ENCODE data around the gene IFNA2.
"Not testable (repeated sequence)": the region's sequence is repeated elsewhere in the genome, so short reads cannot be mapped to it uniquely, and the experiment has no call there.

Gene IFNA2

GRCh38 chr9:21385131-21385670 is at the start of gene IFNA2:
Gene IFNA2 (minus strand): TSS chr9:21385398. CDS start chr9:21385329, 69 bp downstream.
- Mint-ChIP-seq H3K27ac (no peak within 1 kb of the TSS), H3K4me1 (ENCODE audit: low read depth) (peaks cover 20% of the 10 kb centered on the region), H3K27me3 (peaks cover 50% of the 10 kb centered on the region), H3K4me3 (no peak within 1 kb of the TSS), H3K9me3 (no peaks in the 10 kb centered on the region), H3K36me3 (ENCODE audit: low read depth) (no peaks in the 10 kb centered on the region)

DNA sequence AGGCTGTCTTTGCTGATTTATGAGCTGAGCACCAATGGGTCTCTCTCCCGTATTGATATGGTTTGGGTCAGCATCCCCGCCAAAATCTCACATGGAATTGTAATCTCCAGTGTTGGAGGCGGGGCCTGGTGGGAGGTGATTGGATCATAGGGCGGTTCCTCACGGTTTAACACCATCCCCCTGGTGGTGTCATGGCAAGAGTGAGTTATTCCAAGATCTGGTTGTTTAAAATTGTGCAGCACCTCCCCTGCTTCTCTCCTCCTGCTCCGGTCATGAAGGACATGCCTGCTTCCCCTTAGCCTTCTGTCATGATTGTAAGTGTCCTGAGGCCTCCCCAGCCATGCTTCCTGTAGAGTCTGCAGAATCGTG is 49.8 kb upstream of the IFNA2 start:
- H3K27ac Mint-ChIP-seq; H3K4me3 Mint-ChIP-seq; H3K4me1 Mint-ChIP-seq (ENCODE audit: low read depth); H3K9me3 Mint-ChIP-seq; H3K36me3 Mint-ChIP-seq (ENCODE audit: low read depth): not testable (repeated sequence)
- H3K27me3 Mint-ChIP-seq: peaks cover 41% of the 10 kb centered on the region

DNA sequence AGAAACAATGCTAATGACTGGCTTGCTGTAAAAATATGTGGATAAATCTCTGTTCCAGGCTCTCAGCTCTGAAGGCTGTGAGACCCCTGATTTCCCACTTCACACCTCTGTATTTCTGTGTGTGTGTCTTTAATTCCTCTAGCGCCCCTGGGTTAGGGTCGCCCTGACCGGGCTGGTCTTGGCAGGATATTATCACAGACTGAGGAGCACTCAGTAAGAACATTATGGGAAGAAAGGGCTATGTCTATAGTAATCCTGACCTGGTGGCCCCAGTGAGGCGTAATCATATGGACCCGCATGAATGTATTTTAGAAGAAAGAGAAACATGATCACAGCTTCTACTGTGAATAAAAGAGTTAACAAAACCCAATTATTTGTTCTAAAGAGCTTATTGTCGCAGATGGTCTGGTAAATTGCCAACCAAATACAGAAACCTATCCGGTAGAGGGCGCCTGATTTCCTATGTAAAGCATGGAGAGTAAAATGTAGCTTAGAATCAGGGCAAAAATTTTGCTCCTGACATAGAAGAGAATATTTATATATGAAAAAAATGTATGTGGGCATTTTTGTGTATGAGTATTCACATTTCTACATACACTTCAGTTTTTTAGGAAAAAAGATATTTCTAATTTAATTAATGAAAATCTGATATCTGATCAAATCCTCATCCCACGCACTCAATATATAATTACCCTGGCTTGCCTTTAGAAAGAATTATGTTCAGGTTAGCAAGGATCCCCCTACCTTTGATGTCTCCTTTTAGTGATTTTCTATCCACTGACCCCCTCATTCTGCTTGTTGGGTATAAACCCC is 49.2 kb upstream of the IFNA2 start:
- H3K4me1 Mint-ChIP-seq (ENCODE audit: low read depth): no peaks in the 10 kb centered on the region
- H3K27ac Mint-ChIP-seq: no peak overlapping the region

DNA sequence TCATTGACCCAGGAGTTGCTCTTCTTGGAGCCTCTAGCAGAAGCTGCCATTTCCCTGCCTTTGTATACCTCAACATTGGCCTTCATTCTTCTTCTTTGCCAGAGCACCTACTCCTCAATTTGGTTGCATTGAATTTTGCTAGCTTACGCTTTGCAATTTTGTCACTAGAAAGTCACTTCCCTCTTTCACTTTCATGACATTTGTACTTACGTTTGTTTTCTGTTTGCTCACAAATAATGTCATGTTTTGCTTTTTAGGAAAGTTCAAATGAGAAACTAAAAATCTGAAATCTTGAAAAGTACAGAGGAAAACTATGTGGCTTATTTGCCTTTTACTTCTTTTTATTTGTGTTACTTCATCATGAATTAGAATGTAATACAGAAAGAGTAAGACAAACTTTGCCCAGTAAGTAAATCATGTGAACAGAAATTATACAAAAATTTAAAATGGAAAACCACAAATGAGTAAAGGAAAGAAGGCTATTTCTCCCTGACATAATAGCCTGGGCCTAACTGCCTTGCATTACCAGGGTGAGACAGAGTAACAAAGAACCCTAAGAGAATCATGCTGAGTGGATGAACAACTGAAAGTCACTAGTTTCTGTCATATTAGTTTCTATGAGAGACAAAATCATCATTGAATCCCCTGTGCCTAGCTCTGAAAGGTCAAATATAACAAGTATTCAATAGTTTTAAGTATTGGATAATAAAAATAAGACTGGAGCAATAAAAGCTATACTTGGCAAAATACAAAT is 47.7 kb upstream of the IFNA2 start:
- Mint-ChIP-seq H3K27ac (no peak overlapping the region), H3K4me3 (no peak overlapping the region), H3K27me3 (peaks cover 56% of the 10 kb centered on the region), H3K4me1 (ENCODE audit: low read depth) (no peaks in the 10 kb centered on the region), H3K36me3 (ENCODE audit: low read depth) (no peaks in the 10 kb centered on the region), H3K9me3 (no peaks in the 10 kb centered on the region)

More for the DNA sequence above, 49.2 kb upstream of the IFNA2 start:
- H3K36me3 Mint-ChIP-seq (ENCODE audit: low read depth): no peaks in the 10 kb centered on the region
- H3K4me3 Mint-ChIP-seq: no peak overlapping the region
- no peaks in the 10 kb centered on the region for H3K9me3 Mint-ChIP-seq
- peaks cover 44% of the 10 kb centered on the region for H3K27me3 Mint-ChIP-seq

DNA sequence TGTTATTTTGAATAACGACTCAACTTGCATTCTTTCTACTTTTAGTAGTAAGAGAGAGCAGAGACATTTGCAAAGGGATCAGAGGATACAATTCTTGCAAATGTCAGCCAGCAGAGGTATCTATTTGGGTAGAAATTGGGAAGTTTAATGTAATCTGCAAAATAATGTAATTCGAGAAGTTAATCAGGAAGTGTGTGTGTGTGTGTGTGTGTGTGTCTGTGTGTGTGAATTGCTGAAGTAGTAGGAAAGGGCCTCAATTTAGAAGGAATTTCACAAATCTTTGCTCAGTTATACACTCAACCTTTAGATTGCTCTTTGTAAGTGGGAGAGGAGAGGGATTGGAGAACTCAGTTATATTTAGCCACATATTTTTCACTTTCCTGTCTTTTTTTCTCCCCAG is 44.0 kb upstream of the IFNA2 start:
- Mint-ChIP-seq H3K27ac (no peak overlapping the region), H3K9me3 (no peaks in the 10 kb centered on the region), H3K36me3 (ENCODE audit: low read depth) (no peaks in the 10 kb centered on the region), H3K4me1 (ENCODE audit: low read depth) (no peaks in the 10 kb centered on the region), H3K27me3 (peaks cover 66% of the 10 kb centered on the region), H3K4me3 (no peak overlapping the region)

GRCh38 chr9:21428235-21428634 is 43.0 kb upstream of the IFNA2 start:
- Mint-ChIP-seq H3K4me1 (ENCODE audit: low read depth) (no peaks in the 10 kb centered on the region), H3K4me3 (no peak overlapping the region), H3K36me3 (ENCODE audit: low read depth) (no peaks in the 10 kb centered on the region), H3K27me3 (peaks cover 62% of the 10 kb centered on the region), H3K27ac (no peak overlapping the region), H3K9me3 (no peaks in the 10 kb centered on the region)

- Mint-ChIP-seq H3K36me3 (ENCODE audit: low read depth) (no peaks in the 10 kb centered on the region), H3K27me3 (peaks cover 8% of the 10 kb centered on the region), H3K9me3 (no peaks in the 10 kb centered on the region), H3K27ac (no peak overlapping the region), H3K4me1 (ENCODE audit: low read depth) (peaks cover 11% of the 10 kb centered on the region), H3K4me3 (no peak overlapping the region)
These were observed 30.5 kb upstream of the IFNA2 start for GRCh38 chr9:21415493-21416267.

DNA sequence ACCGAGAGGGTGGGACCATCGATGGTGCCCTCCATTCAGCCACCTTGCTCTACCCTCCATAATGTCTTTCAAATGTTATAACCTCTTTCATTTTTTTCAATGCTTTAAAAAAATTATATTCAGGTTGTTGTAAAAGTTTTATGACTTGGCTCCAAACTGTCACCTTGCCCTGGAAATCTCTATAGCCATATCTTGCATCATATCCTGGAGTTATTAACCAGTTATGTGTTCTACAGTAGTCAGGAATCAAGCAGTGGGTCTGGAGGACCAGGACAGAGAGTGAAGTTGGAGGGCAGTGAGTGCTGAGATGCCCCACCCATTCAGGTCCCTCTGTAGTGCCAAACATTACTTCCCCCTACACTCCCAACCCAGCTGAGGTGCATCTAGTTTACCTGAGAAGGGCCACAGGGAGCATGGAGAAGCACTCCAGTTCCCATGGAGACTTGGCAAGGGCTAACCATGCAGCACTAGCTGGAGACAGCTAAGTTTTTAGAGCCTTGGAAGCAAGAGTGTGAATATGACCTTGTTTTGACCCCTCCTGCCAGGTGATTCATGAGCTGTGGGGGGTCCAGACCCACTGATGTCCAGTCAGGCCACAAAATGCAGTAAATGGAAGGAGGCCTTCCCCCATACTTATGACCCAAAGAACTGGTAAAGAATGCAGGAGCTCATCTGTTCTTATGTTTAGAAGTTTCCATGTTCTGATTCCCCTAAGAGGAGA is 29.2 kb upstream of the IFNA2 start:
- Mint-ChIP-seq H3K4me3 (no peak overlapping the region), H3K4me1 (ENCODE audit: low read depth) (peaks cover 11% of the 10 kb centered on the region), H3K27ac (no peak overlapping the region), H3K9me3 (no peaks in the 10 kb centered on the region), H3K27me3 (peaks cover 14% of the 10 kb centered on the region), H3K36me3 (ENCODE audit: low read depth) (no peaks in the 10 kb centered on the region)

- peaks cover 14% of the 10 kb centered on the region for H3K27me3 Mint-ChIP-seq
- H3K4me1 Mint-ChIP-seq (ENCODE audit: low read depth): peaks cover 11% of the 10 kb centered on the region
- no peak overlapping the region for H3K4me3 Mint-ChIP-seq
- no peaks in the 10 kb centered on the region for H3K36me3 Mint-ChIP-seq (ENCODE audit: low read depth)
- no peak overlapping the region for H3K27ac Mint-ChIP-seq
- H3K9me3 Mint-ChIP-seq: no peaks in the 10 kb centered on the region
These were observed 28.4 kb upstream of the IFNA2 start for GRCh38 chr9:21413624-21414023.

DNA sequence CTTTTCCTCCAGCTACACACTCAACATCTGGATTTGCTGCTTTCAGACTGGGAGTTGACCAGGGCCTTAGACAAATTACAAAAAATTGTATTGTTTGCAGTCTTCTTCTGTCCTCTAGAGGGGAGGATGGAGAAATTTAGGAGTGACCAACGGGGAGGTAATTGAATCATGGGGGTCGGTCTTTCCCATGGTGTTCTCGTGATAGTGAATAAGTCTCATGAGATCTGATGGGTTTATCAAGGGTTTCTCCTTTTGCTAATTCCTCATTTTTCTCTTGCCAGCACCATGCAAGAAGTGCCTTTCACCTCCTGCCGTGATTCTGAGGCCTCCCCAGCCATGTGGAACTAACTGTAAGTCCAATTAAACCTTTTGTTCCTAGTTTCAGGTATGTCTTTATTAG is 28.0 kb upstream of the IFNA2 start:
- Mint-ChIP-seq H3K27ac (no peak overlapping the region), H3K36me3 (ENCODE audit: low read depth) (no peaks in the 10 kb centered on the region), H3K4me1 (ENCODE audit: low read depth) (peaks cover 11% of the 10 kb centered on the region), H3K4me3 (no peak overlapping the region), H3K9me3 (no peaks in the 10 kb centered on the region), H3K27me3 (peaks cover 14% of the 10 kb centered on the region)

DNA sequence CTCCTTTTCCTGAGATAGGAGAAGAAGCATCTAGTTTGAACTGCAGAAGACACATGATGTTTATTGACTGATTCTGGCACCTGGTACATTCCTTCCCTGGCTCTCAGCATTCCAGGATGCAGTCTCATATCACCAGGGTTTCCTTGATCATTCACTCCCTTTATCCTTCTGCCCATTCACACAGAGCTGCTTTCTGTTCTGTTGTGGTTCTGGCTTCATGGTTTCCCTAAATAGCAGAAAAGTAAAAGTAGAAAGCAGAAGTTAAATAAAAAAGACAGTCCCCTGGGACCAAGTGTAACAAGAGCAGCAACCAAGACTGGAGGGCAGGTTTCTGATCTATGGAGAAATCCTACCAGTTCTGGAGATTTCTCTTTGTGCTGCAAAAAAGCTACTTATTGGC is 26.9 kb upstream of the IFNA2 start:
- Mint-ChIP-seq H3K9me3 (no peaks in the 10 kb centered on the region), H3K36me3 (ENCODE audit: low read depth) (no peaks in the 10 kb centered on the region), H3K4me1 (ENCODE audit: low read depth) (peaks cover 11% of the 10 kb centered on the region), H3K4me3 (no peak overlapping the region), H3K27me3 (peaks cover 14% of the 10 kb centered on the region), H3K27ac (no peak overlapping the region)

DNA sequence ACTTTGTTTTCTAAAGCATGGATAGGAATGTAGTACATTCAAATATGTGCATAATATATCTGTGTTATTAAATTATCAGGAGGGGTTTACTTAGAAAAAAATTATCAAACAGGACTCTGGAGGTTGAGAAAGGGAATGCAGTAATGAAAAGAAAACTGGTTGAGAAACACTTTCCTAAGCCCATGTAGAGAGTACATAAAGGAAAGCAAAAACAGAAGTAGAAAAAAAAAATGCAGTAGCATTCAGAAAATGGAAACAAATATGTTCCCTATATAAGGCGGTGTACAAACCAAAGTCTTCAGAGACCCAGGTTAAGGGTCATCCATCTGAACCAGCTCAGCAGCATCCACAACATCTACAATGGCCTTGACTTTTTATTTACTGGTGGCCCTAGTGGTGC is 23.6 kb upstream of the IFNA2 start, which contains the start of gene IFNA8:
IFNA8 (plus strand) TSS at position 301 of the 400 bp plus-strand sequence; CDS start at position 361, 60 bp downstream.
- Mint-ChIP-seq H3K36me3 (ENCODE audit: low read depth) (no peaks in the 10 kb centered on the region), H3K4me1 (ENCODE audit: low read depth) (peaks cover 11% of the 10 kb centered on the region), H3K9me3 (no peaks in the 10 kb centered on the region), H3K27ac (no peak within 1 kb of the TSS), H3K4me3 (no peak within 1 kb of the TSS), H3K27me3 (peaks cover 25% of the 10 kb centered on the region)

DNA sequence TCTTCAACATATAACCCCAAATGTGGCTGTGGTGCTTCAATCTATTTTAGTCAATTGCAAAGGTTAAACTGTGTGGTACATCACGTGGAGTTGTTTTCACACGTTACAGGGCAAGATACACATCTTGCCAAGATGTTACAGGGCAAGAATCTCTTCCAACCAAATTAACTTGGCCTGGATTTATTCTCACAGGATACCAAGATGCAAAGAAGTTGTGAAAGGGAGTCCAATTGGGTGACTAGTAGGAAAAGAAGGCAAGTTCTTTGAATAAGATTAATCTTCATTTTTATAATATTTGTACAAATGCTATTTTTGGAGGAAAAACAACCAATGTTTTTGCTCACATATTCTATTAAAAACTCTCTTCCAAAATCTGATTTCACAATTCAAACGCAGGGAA is 18.9 kb upstream of the IFNA2 start:
- H3K27me3 Mint-ChIP-seq: peaks cover 55% of the 10 kb centered on the region
- no peaks in the 10 kb centered on the region for H3K9me3 Mint-ChIP-seq
- H3K4me3 Mint-ChIP-seq: no peak overlapping the region
- H3K4me1 Mint-ChIP-seq (ENCODE audit: low read depth): peaks cover 5% of the 10 kb centered on the region
- no peak overlapping the region for H3K27ac Mint-ChIP-seq
- H3K36me3 Mint-ChIP-seq (ENCODE audit: low read depth): no peaks in the 10 kb centered on the region
